Keratinocyte (primary cell): ENCODE results near the gene ARRDC2. TPM values are rescaled to one million over a fixed set of nuclear protein-coding genes. Genes with fewer than 3 reads are reported as not detected.

Source experiments
- DNase-seq: peaks from one replicate; pipeline ENCODE4 v3.0.0-alpha.2; 2011; ENCODE audit warnings: low read depth, missing footprints, low spot score
- FAIRE-seq: peaks from 2 replicates; lab custom pipeline; 2011; peaks lifted over from hg19 to GRCh38; lab: Jason Lieb, UNC
- H2AFZ ChIP-seq: 2 replicates; pipeline ENCODE4 v1.6.0; 2012; ENCODE audit warnings: low read length, control low read depth, inconsistent platforms; ENCODE audit not compliant: control insufficient read depth
- H3K27ac ChIP-seq: 2 replicates; pipeline ENCODE4 v1.5.1; 2011; ENCODE audit warnings: low read length; ENCODE audit not compliant: control insufficient read depth, insufficient read depth
- H3K27me3 ChIP-seq: 3 replicates; pipeline ENCODE4 v1.6.0; 2011; ENCODE audit warnings: low read length; ENCODE audit not compliant: control insufficient read depth, insufficient read depth; ENCODE audit errors: extremely low read depth
- H3K36me3 ChIP-seq, 2 experiments: 2 replicates in 1 of 2; 3 replicates in 1 of 2; pipeline ENCODE4 v1.5.1; 2011; ENCODE audit warnings: low read length in 2 of 2, mild to moderate bottlenecking in 1 of 2; ENCODE audit not compliant: control insufficient read depth in 2 of 2, insufficient read depth in 2 of 2; ENCODE audit errors: extremely low read depth in 1 of 2
- H3K4me1 ChIP-seq: 3 replicates; pipeline ENCODE4 v1.5.1; 2011; ENCODE audit warnings: low read length; ENCODE audit not compliant: control insufficient read depth, insufficient read depth; ENCODE audit errors: extremely low read depth
- H3K4me2 ChIP-seq: 3 replicates; pipeline ENCODE4 v1.6.0; 2011; ENCODE audit warnings: low read depth, low read length; ENCODE audit not compliant: control insufficient read depth, insufficient read depth; ENCODE audit errors: extremely low read depth
- H3K4me3 ChIP-seq, 3 experiments: fragments of 200-600 bp in 1 of 3; sonication (generic) in 1 of 3; 2 replicates in 2 of 3; 3 replicates in 1 of 3; pipeline ENCODE4 v1.5.1; 2011 to 2016; ENCODE audit warnings: low read length in 3 of 3, mild to moderate bottlenecking in 3 of 3, control low read depth in 2 of 3, inconsistent platforms in 1 of 3, low read depth in 1 of 3, mixed read lengths in 1 of 3, mixed run types in 1 of 3, moderate library complexity in 1 of 3; ENCODE audit not compliant: control insufficient read depth in 2 of 3, insufficient read depth in 2 of 3; ENCODE audit errors: extremely low read depth in 1 of 3
- H3K79me2 ChIP-seq: 2 replicates; pipeline ENCODE4 v1.6.0; 2012; ENCODE audit warnings: low read length; ENCODE audit not compliant: control insufficient read depth, insufficient read depth
- H3K9ac ChIP-seq: 3 replicates; pipeline ENCODE4 v1.6.0; 2011; ENCODE audit warnings: low read length; ENCODE audit not compliant: control insufficient read depth, insufficient read depth; ENCODE audit errors: extremely low read depth
- H3K9me1 ChIP-seq: 3 replicates; pipeline ENCODE4 v1.6.0; 2011; ENCODE audit warnings: low read length; ENCODE audit not compliant: control insufficient read depth, insufficient read depth; ENCODE audit errors: extremely low read depth
- H3K9me3 ChIP-seq: 2 replicates; pipeline ENCODE4 v1.5.1; 2012; ENCODE audit warnings: low read depth, low read length; ENCODE audit not compliant: control insufficient read depth
- H4K20me1 ChIP-seq: 3 replicates; pipeline ENCODE4 v1.6.0; 2011; ENCODE audit warnings: low read length; ENCODE audit not compliant: control insufficient read depth, insufficient read depth; ENCODE audit errors: extremely low read depth
- EZH2 ChIP-seq: IDR thresholded peaks from one replicate; pipeline ENCODE4 v1.6.1; 2012; ENCODE audit warnings: inconsistent platforms, mild to moderate bottlenecking, low read length, moderate library complexity
- dilution Hi-C: fragments of 300-500 bp; cut with MboI; formaldehyde crosslinking; loops from one replicate; pipeline ENCODE4 v1.7.0; 2020; ENCODE audit warnings: low sequenced_read_pairs; ENCODE audit not compliant: extremely low pct_ligation_motif_present
- polyA plus RNA-seq, 5 experiments: library from polyadenylated mRNA; depleted of rRNA in 3 of 5; stranded (reverse) in 3 of 5; stranded (forward) in 1 of 5; unstranded in 1 of 5; fragments of >200 nt; gene quantifications; 1 replicate in 1 of 5; 2 replicates in 3 of 5; 3 replicates in 1 of 5; pipeline versions ENCODE4 v1.2.1 to v1.2.3, GENCODE V29; 2011 to 2012; ENCODE audit warnings: missing spikeins in 2 of 5, low read depth in 1 of 5, low replicate concordance in 1 of 5
- TF ChIP-seq, protein P1 (sequence below), 3 experiments: IDR thresholded peaks in 1 of 3; conservative IDR thresholded peaks in 1 of 3; optimal IDR thresholded peaks in 1 of 3; 2 replicates in 2 of 3; 3 replicates in 1 of 3; pipeline versions ENCODE3 to v1.5.1; 2011; ENCODE audit warnings: low read length in 3 of 3, mild to moderate bottlenecking in 3 of 3, moderate library complexity in 2 of 3, control low read depth in 1 of 3, inconsistent platforms in 1 of 3; ENCODE audit not compliant: insufficient read depth in 2 of 3; ENCODE audit errors: extremely low read depth in 1 of 3

Gene ARRDC2
- polyA plus RNA-seq, 1 donor (not counting 4 experiments of a cell fraction or from before 2014, with no cell fraction given) = 2.4 TPM

DNA sequence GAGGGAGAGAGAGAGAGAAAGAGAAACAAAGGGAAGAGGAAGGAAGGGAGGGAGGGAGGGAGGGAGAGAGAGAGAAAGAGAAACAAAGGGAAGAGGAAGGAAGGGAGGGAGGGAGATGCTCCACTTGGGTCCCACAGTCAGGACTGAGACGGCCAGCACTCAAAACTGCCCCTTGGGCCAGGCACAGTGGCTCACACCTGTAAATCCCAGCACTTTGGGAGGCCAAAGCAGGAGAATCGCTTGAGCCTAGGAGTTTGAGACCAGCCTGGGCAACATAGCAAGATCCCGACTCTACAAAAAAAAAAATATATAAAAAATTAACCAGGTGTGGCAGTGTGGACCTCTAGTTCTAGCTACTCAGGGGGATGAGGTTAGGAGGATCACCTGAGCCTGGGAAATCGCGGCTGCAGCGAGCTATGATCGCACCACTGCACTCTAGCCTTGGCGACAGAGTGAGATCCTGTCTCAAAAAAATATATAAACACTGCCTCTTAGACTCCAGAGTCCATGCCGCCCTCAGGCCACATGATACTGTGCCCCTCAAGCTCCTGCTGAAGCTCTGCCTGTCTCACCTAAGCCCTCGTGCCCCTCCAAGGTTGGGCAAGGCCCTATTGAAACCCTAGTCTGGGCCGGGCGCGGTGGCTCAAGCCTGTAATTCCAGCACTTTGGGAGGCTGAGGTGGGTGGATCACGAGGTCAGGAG is 8.4 kb downstream of the ARRDC2 start:
- no peak for TF ChIP-seq EZH2
- TF ChIP-seq, protein P1, sequence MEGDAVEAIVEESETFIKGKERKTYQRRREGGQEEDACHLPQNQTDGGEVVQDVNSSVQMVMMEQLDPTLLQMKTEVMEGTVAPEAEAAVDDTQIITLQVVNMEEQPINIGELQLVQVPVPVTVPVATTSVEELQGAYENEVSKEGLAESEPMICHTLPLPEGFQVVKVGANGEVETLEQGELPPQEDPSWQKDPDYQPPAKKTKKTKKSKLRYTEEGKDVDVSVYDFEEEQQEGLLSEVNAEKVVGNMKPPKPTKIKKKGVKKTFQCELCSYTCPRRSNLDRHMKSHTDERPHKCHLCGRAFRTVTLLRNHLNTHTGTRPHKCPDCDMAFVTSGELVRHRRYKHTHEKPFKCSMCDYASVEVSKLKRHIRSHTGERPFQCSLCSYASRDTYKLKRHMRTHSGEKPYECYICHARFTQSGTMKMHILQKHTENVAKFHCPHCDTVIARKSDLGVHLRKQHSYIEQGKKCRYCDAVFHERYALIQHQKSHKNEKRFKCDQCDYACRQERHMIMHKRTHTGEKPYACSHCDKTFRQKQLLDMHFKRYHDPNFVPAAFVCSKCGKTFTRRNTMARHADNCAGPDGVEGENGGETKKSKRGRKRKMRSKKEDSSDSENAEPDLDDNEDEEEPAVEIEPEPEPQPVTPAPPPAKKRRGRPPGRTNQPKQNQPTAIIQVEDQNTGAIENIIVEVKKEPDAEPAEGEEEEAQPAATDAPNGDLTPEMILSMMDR (optimal IDR thresholded peaks at IDR 0.05 in 1 of 3, IDR thresholded peaks at IDR 0.05 in 1 of 3, conservative IDR thresholded peaks at IDR 0.05 in 1 of 3; ENCODE audit: extremely low read depth in 1 of 3, insufficient read depth in 2 of 3, low read length in 3 of 3) = no peak
- DNase-seq (no peak), FAIRE-seq (no peak)
- H3K27ac ChIP-seq = no peak overlapping the region
- H2AFZ ChIP-seq = no peak overlapping the region
- no peaks in the 10 kb centered on the region for H3K9me1 ChIP-seq
- no peaks in the 10 kb centered on the region for H3K79me2 ChIP-seq
- peaks cover 5 to 6% of the 10 kb centered on the region in 2 experiments for H3K36me3 ChIP-seq
- H3K9ac ChIP-seq = no peak overlapping the region
- dilution Hi-C loops = no loop called here
- peaks cover 6% of the 10 kb centered on the region for H3K4me1 ChIP-seq
- H3K9me3 ChIP-seq = no peaks in the 10 kb centered on the region
- H3K4me2 ChIP-seq = no peak overlapping the region
- no peak overlapping the region for H3K4me3 ChIP-seq
- H3K27me3 ChIP-seq = no peaks in the 10 kb centered on the region
- no peaks in the 10 kb centered on the region for H4K20me1 ChIP-seq

DNA sequence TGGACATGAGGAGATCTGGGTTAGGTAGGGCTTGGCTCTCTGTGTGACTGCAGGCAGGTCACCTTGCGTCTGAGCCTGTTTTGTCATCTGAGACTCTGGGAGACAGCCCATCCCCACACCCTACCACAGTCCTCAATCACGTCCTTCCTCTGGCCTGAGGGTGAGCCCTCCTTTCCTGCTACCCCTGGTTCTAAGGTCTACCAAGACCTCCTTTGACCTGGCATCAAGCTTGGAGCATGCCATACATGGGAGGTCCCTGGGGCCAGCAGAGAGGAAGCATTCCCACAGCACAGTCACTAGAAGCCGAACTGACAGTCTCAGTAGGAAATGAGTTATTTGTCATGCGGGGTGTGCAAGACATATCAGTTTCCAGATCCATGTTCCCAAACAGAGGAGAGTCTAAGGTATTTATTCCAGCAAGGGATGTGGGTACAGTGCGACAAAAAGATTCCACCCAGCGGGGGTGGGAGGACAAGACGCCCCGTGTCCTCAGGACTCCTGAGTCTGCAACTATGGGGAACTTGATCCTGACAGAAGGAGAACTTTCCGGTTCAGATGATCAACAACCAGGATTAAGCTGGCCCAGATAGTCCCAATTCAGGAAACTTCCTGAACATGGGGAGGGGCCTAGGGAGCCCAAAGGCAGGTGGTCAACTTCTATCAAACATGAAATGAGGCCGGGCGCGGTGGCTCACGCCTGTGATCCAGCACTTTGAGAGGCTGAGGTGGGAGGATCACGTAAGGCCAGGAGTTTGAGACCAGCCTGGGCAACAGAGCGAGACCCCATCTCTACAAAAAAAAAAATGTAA is 9.5 kb downstream of the ARRDC2 start:
- no peak overlapping the region for H3K4me2 ChIP-seq
- no peak overlapping the region for H3K4me3 ChIP-seq
- no peak for FAIRE-seq
- no peak overlapping the region for H3K9ac ChIP-seq
- TF ChIP-seq, protein P1 (optimal IDR thresholded peaks at IDR 0.05 in 1 of 3, IDR thresholded peaks at IDR 0.05 in 1 of 3, conservative IDR thresholded peaks at IDR 0.05 in 1 of 3; ENCODE audit: extremely low read depth in 1 of 3, insufficient read depth in 2 of 3, low read length in 3 of 3) = no peak
- no peak for TF ChIP-seq EZH2
- H3K27ac ChIP-seq = no peak overlapping the region
- no peaks in the 10 kb centered on the region for H4K20me1 ChIP-seq
- H3K9me1 ChIP-seq = no peaks in the 10 kb centered on the region
- H3K27me3 ChIP-seq = no peaks in the 10 kb centered on the region
- H3K4me1 ChIP-seq = peaks cover 11% of the 10 kb centered on the region
- no peak for DNase-seq
- peaks cover 5 to 6% of the 10 kb centered on the region in 2 experiments for H3K36me3 ChIP-seq
- dilution Hi-C loops = no loop called here
- no peaks in the 10 kb centered on the region for H3K9me3 ChIP-seq
- no peak overlapping the region for H2AFZ ChIP-seq
- no peaks in the 10 kb centered on the region for H3K79me2 ChIP-seq
